LNCaP clone FGC (cell line): Measurements from ENCODE around the gene CCDC159.
A peak's percentile ranks its signal among the peaks of the same experiment; 100 is the strongest.

Experiments
- DNase-seq: peaks from one replicate; pipeline ENCODE4 v3.0.0-alpha.2; 2011; ENCODE audit warnings: low read depth
- H3K4me3 ChIP-seq: 2 replicates; pipeline ENCODE4 v1.5.1; 2011; ENCODE audit warnings: mild to moderate bottlenecking, low read depth, low read length, control low read depth
- TF ChIP-seq, protein P1 (sequence below): IDR thresholded peaks from 2 replicates; pipeline ENCODE4 v1.5.1; 2012; ENCODE audit warnings: mild to moderate bottlenecking; ENCODE audit not compliant: control insufficient read depth, insufficient read depth; ENCODE audit errors: extremely low read depth

The CCDC159 gene

GRCh38 chr19:11383706-11384048 is 37.4 kb downstream of the CCDC159 start:
- DNase-seq: no peak
- H3K4me3 ChIP-seq: peak overlapping the region; percentile 54
- TF ChIP-seq, protein P1, sequence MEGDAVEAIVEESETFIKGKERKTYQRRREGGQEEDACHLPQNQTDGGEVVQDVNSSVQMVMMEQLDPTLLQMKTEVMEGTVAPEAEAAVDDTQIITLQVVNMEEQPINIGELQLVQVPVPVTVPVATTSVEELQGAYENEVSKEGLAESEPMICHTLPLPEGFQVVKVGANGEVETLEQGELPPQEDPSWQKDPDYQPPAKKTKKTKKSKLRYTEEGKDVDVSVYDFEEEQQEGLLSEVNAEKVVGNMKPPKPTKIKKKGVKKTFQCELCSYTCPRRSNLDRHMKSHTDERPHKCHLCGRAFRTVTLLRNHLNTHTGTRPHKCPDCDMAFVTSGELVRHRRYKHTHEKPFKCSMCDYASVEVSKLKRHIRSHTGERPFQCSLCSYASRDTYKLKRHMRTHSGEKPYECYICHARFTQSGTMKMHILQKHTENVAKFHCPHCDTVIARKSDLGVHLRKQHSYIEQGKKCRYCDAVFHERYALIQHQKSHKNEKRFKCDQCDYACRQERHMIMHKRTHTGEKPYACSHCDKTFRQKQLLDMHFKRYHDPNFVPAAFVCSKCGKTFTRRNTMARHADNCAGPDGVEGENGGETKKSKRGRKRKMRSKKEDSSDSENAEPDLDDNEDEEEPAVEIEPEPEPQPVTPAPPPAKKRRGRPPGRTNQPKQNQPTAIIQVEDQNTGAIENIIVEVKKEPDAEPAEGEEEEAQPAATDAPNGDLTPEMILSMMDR: no peak

DNA sequence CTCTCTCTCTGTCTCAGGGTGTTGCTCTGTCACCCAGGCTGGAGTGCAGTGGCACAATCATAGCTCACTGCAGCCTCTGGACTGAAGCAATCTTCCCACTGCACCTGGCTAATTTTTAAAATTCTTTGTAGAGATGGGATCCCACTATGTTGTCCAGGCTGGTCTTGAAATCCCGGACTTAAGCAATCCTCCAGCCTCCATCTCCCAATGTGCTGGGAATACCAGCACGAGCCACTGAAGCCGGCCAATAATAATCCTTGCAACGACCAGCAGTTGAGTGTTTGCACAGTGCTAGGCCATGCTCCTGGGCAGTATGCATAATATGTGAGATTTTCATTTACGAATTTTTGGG is 38.4 kb downstream of the CCDC159 start:
- H3K4me3 ChIP-seq: no peak overlapping the region
- TF ChIP-seq, protein P1: no peak
- no peak for DNase-seq

DNA sequence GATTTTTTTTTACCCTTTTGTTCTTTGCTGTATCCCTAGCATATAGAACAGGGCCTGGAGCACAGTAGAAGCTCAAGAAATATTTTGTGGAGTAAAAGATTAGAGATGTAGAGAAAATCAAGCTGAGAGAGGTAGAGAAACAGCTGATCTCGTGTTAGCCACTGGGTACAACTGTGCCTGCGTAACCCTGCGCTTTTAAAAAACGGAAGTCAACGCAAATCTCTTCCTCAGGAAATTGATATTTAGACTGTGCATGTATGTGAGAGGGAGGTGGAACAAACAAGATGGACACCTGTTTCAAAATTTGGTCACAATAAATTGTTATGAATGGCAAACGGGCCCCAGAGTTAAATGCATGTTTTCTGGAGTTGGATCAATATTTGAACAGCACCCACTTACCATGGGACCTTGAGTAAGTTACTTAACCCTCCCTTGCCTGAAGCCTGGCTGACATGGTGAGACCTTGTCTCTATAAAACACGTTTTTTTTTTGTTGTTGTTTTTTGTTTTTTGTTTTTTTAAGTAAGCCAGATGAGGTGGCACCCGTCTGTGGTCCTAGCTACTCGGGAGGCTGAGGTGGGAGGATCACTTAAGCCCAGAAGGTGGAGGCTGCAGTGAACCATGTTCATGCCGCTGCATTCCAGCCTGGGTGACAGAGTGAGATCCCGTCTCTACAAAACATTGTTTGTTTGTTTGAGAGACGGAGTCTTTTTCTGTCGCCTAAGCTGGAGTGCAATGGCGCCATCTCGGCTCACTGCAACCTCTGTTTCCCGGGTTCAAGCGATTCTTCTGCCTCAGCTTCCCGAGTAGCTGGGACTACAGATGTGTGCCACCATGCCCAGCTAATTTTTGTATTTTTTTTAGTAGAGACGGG is 41.1 kb downstream of the CCDC159 start:
- H3K4me3 ChIP-seq: no peak overlapping the region
- TF ChIP-seq, protein P1: no peak
- no peak for DNase-seq

GRCh38 chr19:11390359-11390758 is 44.0 kb downstream of the CCDC159 start:
- TF ChIP-seq, protein P1: no peak
- no peak overlapping the region for H3K4me3 ChIP-seq
- DNase-seq: no peak

- DNase-seq: no peak
- TF ChIP-seq, protein P1: no peak
These were observed 44.8 kb downstream of the CCDC159 start for GRCh38 chr19:11390933-11391680.

DNA sequence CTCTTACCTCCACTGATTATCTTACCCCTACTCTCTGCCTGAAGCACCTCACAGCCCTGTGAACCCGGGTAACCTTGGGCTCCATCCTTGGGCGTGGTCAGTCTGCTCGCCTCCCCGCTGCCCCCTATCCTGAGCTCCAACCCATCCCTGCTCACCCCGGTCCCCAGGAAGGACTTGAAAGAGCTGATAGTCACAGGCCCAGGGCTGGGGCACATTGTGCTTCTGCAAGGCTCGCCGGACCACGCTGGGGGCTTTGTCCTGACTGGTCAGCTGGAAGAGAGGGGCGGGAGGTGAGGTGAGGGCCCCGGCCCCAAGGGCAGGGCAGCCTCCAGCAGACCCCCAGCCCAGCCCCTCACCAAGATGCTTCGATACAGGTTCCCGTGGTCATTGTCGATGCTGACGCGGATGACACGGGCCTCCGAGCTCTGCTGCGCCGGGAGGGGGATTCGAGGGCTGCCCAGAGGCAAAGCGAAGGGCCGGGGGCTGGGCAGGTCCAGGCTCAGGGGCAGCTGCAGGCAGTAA is 50.8 kb downstream of the CCDC159 start:
- TF ChIP-seq, protein P1: no peak
- H3K4me3 ChIP-seq: no peak overlapping the region
- DNase-seq: no peak

More at GRCh38 chr19:11390933-11391680, 44.8 kb downstream of the CCDC159 start:
- H3K4me3 ChIP-seq: no peak overlapping the region
